NT2/D1 (cell line): Measurements from ENCODE around the gene CEP95.

Source experiments
- DNase-seq: peaks from one replicate; pipeline ENCODE4 v3.0.0-alpha.2; 2011; ENCODE audit warnings: low read depth, low spot score
- H3K27me3 ChIP-seq: 2 replicates; pipeline ENCODE4 v1.6.0; 2011; ENCODE audit warnings: mild to moderate bottlenecking; ENCODE audit not compliant: insufficient read length, insufficient read depth
- H3K36me3 ChIP-seq: 2 replicates; pipeline ENCODE4 v1.6.1; 2011; ENCODE audit warnings: mild to moderate bottlenecking, low read length, mixed read lengths; ENCODE audit not compliant: insufficient read depth, insufficient read length
- H3K4me1 ChIP-seq: 2 replicates; pipeline ENCODE4 v1.5.1; 2011; ENCODE audit not compliant: insufficient read depth, insufficient read length
- H3K4me3 ChIP-seq: 2 replicates; pipeline ENCODE4 v1.5.1; 2011; ENCODE audit warnings: low read depth; ENCODE audit not compliant: insufficient read length
- H3K9ac ChIP-seq: 2 replicates; pipeline ENCODE4 v1.6.0; 2011; ENCODE audit warnings: low read depth; ENCODE audit not compliant: insufficient read length
- H3K9me3 ChIP-seq: 2 replicates; pipeline ENCODE4 v1.5.1; 2011; ENCODE audit warnings: mild to moderate bottlenecking, low read length; ENCODE audit not compliant: insufficient read depth
- SUZ12 ChIP-seq: IDR thresholded peaks from 2 replicates; pipeline ENCODE4 v1.6.1; 2011; ENCODE audit not compliant: insufficient read length, insufficient read depth; ENCODE audit errors: extremely low read depth
- YY1 ChIP-seq: IDR thresholded peaks from 2 replicates; pipeline ENCODE4 v1.6.1; 2011; ENCODE audit not compliant: insufficient read length, insufficient read depth
- ZNF274 ChIP-seq: IDR thresholded peaks from 2 replicates; pipeline ENCODE4 v1.6.1; 2011; ENCODE audit warnings: mild to moderate bottlenecking, low read depth, low read length

The CEP95 gene

DNA sequence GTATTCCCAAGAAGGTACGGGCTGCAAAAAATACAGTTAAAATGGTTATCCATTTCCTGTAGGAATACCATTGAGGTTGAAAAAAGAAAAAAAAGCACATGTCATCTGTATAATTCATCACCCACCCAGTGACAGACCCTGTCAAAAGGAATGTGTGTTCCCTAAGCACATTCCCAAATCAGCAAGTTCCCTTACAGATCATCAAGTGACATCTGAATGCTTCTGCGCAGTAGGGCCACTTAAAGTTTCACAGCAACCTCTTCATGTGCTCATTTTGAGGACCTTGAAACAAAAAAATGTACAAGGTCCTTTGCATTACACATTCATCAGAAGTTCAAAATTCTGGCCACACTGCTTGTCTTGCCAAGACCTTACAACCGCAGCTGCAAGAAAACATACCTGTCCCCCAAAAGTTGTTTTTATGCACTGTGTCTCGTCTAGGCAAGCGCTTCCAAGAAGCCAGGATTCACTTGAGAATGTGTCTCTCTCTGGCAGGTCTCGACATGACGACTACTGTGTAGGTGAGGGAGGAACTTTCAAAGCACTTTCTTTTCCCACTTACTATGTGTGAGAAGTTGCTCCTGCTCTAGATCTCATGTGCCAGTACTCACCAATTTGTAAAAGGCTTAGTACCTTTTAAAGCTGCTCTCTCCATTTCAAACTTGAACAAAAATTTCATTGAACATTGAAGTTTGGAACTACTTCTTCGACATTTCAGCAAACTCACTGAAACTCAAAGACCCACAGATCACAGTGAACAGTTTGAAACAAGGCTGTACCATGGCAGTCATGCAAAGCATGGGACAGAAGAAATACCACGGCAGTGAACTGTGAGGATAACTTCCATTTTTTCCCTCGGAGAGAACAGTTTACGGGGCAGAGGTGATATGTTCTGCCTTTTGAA lies 5.7 kb upstream of the CEP95 start:
- no peaks in the 10 kb centered on the region for H3K4me1 ChIP-seq
- H3K9ac ChIP-seq = no peak overlapping the region
- TF ChIP-seq ZNF274 = no peak
- no peak for TF ChIP-seq SUZ12
- no peak for TF ChIP-seq YY1
- peaks cover 79% of the 10 kb centered on the region for H3K36me3 ChIP-seq
- no peak overlapping the region for H3K4me3 ChIP-seq
- no peak for DNase-seq
- no peaks in the 10 kb centered on the region for H3K9me3 ChIP-seq
- no peaks in the 10 kb centered on the region for H3K27me3 ChIP-seq

DNA sequence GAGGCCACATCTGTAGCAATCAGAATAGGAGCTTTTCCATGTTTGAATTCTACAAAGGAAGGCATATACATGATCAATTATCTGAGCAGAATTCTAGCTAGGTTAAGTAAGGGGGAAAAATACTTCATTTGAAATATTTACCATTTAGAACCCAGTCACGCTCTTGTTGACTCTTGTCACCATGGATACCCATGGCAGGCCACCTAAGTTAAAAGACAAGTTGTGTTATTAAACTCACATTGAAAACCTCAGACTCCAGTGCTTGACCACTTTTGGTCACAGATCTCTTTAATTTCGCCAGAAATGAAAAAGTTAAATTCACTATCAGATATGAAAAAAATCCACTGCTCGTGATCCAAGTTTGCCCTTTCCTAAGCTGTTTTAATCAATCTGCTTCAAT lies 4.8 kb upstream of the CEP95 start:
- H3K4me1 ChIP-seq = no peaks in the 10 kb centered on the region

DNA sequence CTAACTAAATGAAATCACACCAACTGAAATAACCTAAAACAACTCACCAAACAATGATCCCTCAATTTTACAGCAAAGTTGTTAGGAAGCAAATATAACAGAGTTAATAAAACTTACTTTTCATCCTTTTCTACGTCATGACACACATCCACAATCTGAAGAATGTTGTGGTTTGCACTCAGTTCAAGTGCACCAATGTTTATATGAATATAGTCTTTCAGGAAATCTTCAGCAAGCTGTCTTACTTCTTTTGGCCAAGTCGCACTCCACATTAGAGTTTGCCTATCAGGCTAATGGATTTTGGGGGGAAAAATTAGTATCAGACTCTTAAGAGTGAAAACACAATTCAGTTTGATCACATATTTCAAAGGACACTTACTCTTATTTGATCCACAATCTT lies 4.0 kb upstream of the CEP95 start:
- no peak for TF ChIP-seq ZNF274
- no peak for TF ChIP-seq YY1
- TF ChIP-seq SUZ12 = no peak
- H3K9ac ChIP-seq = no peak overlapping the region
- H3K27me3 ChIP-seq = no peaks in the 10 kb centered on the region
- peaks cover 79% of the 10 kb centered on the region for H3K36me3 ChIP-seq
- H3K4me1 ChIP-seq = no peaks in the 10 kb centered on the region
- no peak for DNase-seq
- no peak overlapping the region for H3K4me3 ChIP-seq
- H3K9me3 ChIP-seq = no peaks in the 10 kb centered on the region

More for the DNA sequence above, 4.8 kb upstream of the CEP95 start:
- H3K4me3 ChIP-seq = no peak overlapping the region
- no peak for DNase-seq
- H3K36me3 ChIP-seq = peaks cover 79% of the 10 kb centered on the region
- H3K27me3 ChIP-seq = no peaks in the 10 kb centered on the region
- no peak overlapping the region for H3K9ac ChIP-seq
- no peaks in the 10 kb centered on the region for H3K9me3 ChIP-seq
- TF ChIP-seq ZNF274 (no peak), YY1 (no peak), SUZ12 (no peak)

DNA sequence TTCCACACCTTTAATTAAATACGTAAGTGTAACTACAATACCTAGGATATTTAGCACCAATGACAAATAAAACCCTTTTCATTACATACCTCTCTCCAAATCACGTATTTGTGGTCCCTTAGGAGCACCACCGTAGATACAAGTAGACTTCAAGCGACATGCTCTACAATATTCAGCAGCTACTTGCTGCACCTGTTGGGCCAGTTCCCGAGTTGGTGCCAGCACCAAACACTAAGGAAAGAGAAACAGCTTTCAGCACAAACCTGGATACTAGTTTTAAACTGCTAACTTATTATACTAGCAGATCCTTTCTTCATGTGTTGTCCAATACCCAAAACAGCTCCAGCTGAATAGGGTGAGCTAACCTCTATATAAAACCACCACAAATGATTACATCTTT lies 3.4 kb upstream of the CEP95 start:
- DNase-seq = no peak
- Histone ChIP-seq H3K9ac (no peak overlapping the region), H3K36me3 (peaks cover 79% of the 10 kb centered on the region), H3K9me3 (no peaks in the 10 kb centered on the region), H3K4me1 (no peaks in the 10 kb centered on the region), H3K4me3 (no peak overlapping the region), H3K27me3 (no peaks in the 10 kb centered on the region)
- TF ChIP-seq YY1 = no peak
- TF ChIP-seq SUZ12 = no peak
- TF ChIP-seq ZNF274 = no peak

DNA sequence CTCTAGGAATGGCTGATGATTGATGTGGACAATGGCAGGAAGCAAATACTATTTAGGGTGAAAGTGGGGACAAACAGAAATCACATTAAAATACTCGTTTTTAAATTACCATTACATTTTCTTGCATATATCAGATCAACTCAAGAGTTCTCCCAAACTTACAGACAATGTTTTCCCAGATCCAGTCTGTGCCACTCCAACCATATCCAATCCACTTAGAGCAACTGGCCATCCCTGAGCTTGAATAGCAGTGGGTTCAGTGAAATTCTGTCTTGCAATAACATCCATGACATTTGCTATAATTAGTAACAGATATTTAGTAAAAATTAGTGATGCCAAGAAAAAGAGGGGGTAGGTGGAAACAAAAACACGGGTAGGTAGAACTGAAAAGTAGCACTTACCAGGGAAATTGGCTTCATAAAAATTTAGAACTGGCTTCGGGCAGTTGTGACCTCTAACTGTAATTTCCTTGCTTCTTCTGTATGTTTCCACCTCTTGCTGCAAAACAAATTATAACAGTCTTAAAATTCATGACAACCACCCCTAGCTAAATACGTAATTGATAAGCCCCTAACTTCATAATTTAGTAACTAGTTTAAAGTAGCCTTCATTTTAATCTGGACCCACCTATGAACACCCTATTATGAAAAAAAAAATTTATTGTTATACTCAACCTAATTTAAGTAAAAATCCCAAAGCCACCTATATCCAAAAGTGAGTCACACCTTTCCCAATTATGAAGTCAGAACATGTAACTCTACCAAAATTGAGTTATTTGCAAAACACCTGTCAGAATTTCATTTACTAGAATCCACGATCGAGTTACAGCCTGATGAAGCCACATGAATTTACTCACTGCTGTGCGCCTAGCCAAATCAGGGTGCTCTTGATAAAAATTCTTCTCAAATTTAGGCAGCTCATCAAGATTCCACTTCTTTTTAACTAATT lies 2.7 kb upstream of the CEP95 start:
- TF ChIP-seq SUZ12 (no peak), YY1 (no peak), ZNF274 (no peak)
- Histone ChIP-seq H3K4me3 (peak overlapping the region; percentile 94), H3K4me1 (no peaks in the 10 kb centered on the region), H3K36me3 (peaks cover 78% of the 10 kb centered on the region), H3K9me3 (no peaks in the 10 kb centered on the region), H3K27me3 (no peaks in the 10 kb centered on the region), H3K9ac (peak overlapping the region; percentile 98)
- DNase-seq = no peak

DNA sequence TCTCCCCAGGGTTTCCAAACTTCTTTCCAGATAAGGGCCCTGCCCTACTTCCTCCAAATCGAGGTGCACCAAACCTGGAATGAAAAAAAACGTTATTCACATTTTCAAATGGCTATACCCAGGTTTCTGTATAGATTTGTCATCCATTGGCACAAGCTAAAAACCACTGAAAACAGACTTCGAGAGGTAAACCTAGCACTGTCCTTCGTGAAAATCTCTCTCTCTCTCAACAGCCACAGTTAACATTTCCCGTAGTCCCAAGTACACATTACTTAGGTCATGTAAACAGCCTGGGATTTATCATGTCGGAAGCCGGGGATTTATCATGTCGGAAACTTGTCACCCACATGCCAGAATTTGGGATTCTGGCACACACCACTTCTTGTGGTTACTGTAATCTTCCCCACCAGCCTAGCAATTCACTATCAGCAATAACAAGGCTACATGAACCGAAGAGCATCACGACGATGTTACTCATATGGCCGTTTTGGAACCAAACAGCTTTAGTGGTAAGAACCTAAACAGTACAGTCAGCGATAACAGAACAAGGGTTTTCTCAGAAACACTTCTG lies 1.9 kb upstream of the CEP95 start:
- Histone ChIP-seq H3K9me3 (no peaks in the 10 kb centered on the region), H3K4me3 (peak overlapping the region; percentile 94), H3K36me3 (peaks cover 79% of the 10 kb centered on the region), H3K4me1 (no peaks in the 10 kb centered on the region), H3K9ac (peak overlapping the region; percentile 98), H3K27me3 (no peaks in the 10 kb centered on the region)
- TF ChIP-seq YY1 = no peak
- no peak for TF ChIP-seq SUZ12
- no peak for TF ChIP-seq ZNF274
- DNase-seq = no peak
